Neural progenitor cell (in vitro differentiated cells): ENCODE measurements around the gene SFXN2.
"Not testable (repeated sequence)": the region's sequence is repeated elsewhere in the genome, so short reads cannot be mapped to it uniquely, and the experiment has no call there.

Source experiments
- EZH2 ChIP-seq: fragments of 200-600 bp; sonication (generic); IDR thresholded peaks from 2 replicates; pipeline ENCODE4 v1.6.1; 2017; ENCODE audit warnings: antibody characterized with exemption, mild to moderate bottlenecking, moderate library complexity
- EZH2phosphoT487 ChIP-seq: fragments of 200-600 bp; sonication (generic); IDR thresholded peaks from 2 replicates; pipeline ENCODE4 v1.6.1; 2017; ENCODE audit warnings: antibody characterized with exemption
- TF ChIP-seq, protein P1 (sequence below): fragments of 200-600 bp; sonication (generic); IDR thresholded peaks from 2 replicates; pipeline ENCODE4 v1.5.1; 2017; ENCODE audit warnings: antibody characterized with exemption, mild to moderate bottlenecking

DNA sequence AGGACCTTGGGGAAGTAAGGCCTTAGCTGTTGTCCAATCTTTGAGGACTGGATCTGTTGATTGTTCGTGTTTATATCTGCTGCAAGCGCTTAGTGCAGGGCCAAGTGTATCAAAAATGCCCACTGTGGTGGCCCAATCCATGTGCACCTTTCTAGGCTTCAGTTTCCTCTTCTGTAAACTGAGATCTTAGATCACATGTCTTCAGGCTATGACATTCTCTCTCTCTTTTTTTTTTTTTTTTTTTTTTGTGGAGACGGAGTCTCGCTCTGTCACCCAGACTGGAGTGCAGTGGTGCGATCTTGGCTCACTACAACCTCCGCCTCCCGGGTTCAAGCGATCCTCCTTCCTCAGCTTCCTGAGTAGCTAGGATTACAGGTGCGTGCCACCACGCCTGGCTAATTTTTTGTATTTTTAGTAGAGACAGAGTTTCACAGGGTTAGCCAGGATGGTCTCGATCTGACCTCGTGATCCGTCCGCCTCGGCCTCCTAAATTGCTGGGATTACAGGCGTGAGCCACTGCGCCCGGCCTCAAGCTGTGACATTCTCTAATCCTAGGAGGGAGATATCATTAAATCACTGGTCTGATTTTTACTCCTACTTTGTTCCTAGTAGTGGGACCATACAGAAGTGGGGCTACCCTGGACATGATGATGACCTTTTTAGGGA lies 2.6 kb downstream of the SFXN2 start:
- TF ChIP-seq EZH2, EZH2phosphoT487: not testable (repeated sequence)
- TF ChIP-seq, protein P1, sequence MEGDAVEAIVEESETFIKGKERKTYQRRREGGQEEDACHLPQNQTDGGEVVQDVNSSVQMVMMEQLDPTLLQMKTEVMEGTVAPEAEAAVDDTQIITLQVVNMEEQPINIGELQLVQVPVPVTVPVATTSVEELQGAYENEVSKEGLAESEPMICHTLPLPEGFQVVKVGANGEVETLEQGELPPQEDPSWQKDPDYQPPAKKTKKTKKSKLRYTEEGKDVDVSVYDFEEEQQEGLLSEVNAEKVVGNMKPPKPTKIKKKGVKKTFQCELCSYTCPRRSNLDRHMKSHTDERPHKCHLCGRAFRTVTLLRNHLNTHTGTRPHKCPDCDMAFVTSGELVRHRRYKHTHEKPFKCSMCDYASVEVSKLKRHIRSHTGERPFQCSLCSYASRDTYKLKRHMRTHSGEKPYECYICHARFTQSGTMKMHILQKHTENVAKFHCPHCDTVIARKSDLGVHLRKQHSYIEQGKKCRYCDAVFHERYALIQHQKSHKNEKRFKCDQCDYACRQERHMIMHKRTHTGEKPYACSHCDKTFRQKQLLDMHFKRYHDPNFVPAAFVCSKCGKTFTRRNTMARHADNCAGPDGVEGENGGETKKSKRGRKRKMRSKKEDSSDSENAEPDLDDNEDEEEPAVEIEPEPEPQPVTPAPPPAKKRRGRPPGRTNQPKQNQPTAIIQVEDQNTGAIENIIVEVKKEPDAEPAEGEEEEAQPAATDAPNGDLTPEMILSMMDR, result not testable (repeated sequence)
